Stimulated activated naive CD8-positive, alpha-beta T cell treated with anti-CD3 and anti-CD28 coated beads, Interleukin-15, Interleukin-2, amounts not matched to agents 100 U/mL and 50 U/mL, for 24 hours (primary cell): ENCODE results near the gene HS6ST2.

Experiments used
- ATAC-seq: fragments of 150-1000 bp; cut with Tn5 transposase; one replicate; pipeline ENCODE4 v1.10.0; 2021
- DNase-seq: peaks from one replicate; pipeline ENCODE4 v3.0.0; 2021

HS6ST2 gene

DNA sequence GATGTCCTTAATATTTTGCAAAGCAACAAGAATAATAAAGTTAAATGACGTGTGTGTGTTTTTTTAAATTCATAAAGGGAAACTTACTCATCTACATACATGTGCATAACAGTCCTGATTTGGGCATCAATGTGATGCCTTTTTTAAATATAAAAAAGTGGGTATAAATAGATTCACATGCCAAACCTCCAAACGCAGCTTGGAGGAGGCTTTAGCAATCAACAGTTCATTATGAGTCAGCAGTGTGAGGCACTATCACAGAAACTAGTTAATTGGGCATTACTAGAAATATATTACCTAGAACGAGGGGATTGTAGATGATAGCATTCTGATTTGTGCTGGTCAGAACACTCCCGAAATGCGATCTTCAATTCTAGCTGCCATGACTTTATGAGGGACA, 115.1 kb downstream of the HS6ST2 start:
- DNase-seq: no peak
- no peak for ATAC-seq

DNA sequence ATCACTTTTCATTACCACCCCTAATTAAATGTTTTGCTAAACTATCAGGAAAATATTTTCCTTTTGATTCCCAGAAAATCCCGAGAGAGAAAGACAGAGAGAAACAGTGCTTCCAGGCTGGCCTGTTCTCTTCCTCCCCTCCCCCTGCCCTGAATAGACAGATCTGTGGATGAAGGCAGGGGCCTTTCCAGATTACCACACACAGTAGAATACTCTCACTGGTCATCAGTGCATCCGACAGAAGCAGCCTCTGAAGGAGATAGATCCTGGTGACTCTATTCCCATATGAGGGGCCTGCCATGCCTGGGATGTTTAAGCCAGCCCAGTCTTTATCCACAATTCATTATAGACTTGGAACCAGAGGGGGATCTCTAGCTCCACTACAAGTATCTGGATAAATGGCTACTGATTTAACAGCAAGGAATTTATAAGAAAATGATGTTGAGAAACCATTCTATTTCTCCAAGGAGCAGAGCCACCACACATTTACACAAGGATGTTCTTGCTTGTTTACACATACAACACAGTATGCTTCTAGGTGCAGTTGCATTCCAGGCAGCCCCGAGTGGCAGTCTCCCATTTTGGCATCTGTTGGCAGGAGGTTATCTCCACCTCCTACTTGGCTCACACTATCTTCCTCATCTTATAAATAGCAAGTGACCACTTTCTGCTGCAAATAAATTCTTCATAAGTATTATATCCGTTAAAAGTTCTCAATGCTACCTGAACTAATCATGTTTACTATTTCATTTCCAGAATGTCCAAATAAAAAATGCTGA, 115.8 kb downstream of the HS6ST2 start:
- ATAC-seq: no peak
- no peak for DNase-seq

DNA sequence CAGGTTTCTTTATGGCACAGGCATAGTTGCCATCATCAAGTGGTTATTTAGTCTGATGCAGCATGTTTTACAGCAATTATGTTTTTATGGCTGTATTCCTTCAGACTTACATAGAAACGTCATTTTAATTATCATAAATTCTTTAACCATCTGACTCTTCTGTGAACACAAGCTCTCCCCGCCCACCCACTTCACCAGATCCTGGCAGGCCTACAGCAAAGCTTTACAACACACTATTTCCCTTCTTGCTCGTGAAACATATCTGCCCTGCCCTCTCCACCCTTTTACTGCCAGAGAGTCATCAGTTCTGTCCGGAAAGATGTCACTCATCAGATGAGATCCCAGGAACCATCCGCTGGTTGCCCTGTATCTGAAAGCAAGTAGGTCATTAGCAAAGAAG, 120.5 kb downstream of the HS6ST2 start:
- DNase-seq (no peak), ATAC-seq (no peak)

GRCh38 chrX:132837126-132837525, 121.3 kb downstream of the HS6ST2 start:
- ATAC-seq: no peak

DNA sequence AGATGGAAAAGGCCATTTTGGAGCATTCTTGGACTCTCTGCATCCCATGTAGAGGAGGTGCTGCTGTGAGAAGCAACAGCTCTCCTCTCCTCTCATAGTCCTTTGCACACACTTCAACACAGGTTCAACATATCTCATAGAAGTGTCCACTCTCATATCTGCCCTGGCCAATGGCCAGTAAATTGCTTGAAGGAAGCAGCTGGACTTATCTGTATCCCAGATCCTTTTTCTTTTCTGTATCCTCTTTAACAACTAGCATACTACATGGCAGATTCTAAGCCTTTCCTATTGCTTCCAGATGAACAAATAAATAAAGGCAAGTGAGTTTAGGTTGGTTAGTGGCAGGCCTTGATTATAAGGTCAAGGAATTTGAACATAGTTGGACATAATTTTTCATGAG, 122.0 kb downstream of the HS6ST2 start:
- ATAC-seq (no peak), DNase-seq (no peak)

More at GRCh38 chrX:132837126-132837525, 121.3 kb downstream of the HS6ST2 start:
- DNase-seq: no peak

- no peak for DNase-seq
- ATAC-seq: no peak
These were observed 123.7 kb downstream of the HS6ST2 start for GRCh38 chrX:132834741-132835140.

DNA sequence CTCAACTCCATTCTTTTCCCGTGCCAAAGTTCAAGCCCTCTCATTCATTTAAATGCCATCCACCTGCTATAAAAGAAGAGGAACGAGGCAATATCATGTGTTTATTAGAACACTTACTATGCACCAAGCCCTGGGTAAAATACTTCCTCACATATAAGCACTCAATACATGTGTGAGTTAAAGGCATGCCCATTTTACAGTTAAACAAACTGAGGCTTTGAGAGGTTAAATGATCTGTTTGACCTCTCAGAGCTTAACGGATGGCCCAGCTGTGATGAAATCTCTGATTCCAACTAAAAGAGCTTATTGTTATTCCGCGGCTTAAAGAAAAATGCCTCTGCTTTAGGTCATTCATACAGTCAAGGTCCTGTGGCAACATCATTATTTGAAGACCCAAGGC, 124.3 kb downstream of the HS6ST2 start:
- ATAC-seq (no peak), DNase-seq (no peak)

DNA sequence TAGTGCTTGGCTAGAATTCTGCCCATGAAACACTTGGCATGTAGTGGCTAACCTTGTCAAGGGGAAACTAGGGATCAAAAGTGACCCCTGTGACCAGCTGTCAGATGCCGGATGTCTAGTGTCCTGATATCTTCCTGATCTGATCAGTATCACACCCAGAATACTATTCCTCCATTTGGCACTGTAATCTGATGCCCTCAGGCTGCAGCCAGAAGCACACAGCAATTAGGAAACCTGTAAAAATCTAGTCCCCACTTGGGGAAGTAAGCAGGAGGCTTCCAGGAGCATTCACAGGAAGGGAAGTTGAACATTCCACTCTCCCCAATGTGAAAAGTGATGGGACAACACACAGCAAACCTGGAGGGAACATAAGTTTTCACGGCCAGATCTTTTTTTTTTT, 125.1 kb downstream of the HS6ST2 start:
- no peak for DNase-seq

DNA sequence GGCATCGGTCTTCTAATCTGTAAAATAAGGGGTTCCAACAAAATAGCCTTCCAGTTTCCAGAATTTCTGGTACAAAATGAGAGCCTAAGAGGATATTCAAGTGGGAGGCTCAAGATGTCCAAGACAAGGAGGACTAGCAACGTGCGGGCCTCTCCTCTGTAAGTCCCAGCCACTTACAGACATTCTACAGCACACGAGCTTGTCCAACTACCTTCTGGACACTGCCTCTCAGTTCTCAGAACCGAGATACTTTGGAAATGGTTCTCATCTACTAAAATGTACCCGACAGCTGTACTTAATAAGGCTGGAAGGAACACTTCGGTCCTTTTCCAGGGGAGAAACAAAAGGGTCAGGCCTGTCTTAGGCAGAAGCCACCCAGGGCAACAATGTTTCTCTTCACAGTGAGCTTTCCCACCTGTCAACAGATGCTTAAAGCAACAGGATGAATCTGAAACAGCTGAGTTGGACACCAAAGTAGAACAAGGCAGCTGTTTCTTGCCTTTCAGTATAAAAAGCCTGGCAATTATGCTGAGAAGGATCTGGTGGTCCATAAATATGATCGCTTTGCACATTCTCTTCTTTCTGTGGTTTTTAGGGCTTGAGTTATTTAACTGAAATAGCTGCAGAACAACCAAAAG, 127.0 kb downstream of the HS6ST2 start:
- DNase-seq (no peak), ATAC-seq (no peak)

More for the DNA sequence above, 125.1 kb downstream of the HS6ST2 start:
- no peak for ATAC-seq

GRCh38 chrX:132822634-132823012, 135.8 kb downstream of the HS6ST2 start:
- DNase-seq (no peak), ATAC-seq (no peak)

DNA sequence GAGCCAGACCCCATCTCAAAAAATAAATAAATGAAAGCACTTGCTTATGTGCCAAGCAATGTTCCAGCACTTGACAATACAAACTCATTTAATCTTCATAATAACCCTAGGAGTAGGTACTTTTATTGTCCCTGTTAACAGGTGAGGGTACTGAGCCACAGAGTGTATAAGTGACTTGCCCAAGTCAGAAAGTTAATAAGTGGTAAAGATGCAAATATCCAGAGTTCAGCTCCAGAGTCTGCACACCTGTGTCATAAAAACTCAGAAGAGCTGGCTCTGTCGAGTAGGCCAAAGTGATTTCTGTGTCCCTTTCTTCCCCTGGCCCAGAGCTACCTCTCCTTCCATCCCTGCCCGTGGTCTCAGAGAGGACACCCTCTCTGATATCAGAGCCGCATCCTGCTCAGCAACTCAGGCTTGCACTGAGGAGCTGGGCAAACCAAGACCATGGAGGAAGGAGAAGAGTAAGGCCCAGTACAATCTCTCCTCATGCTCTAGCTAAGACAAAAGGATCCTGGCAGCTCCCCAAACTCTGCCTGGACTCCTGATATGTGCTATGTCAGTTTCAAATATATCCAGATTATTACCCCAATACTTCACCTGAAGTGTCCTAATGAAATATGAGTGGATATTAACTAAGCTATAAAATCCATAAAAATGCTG, 136.3 kb downstream of the HS6ST2 start:
- no peak for ATAC-seq
- DNase-seq: no peak

DNA sequence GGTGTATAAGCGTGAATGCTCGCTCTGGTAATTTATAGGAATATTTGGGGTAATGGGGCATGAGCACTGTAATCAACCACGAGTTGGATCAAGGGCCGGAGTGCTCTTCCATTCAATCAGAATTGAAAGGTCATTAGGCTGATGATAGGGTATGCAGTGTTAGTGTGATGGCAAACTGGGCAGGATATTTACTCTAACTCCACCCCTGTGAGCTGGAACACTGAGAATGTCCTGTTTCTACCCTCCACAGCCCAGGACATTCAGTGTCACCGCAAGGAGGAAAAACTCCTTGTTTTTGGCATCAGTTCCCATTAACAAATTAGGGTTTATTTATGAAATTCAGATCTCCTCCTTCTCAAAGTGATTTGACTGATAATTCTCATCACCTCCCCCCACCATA, 137.8 kb downstream of the HS6ST2 start:
- DNase-seq: no peak
- no peak for ATAC-seq

- no peak for ATAC-seq
- no peak for DNase-seq
These were observed 138.6 kb downstream of the HS6ST2 start for GRCh38 chrX:132819711-132820264.

GRCh38 chrX:132818638-132819037, 139.8 kb downstream of the HS6ST2 start:
- no peak for ATAC-seq
- no peak for DNase-seq

DNA sequence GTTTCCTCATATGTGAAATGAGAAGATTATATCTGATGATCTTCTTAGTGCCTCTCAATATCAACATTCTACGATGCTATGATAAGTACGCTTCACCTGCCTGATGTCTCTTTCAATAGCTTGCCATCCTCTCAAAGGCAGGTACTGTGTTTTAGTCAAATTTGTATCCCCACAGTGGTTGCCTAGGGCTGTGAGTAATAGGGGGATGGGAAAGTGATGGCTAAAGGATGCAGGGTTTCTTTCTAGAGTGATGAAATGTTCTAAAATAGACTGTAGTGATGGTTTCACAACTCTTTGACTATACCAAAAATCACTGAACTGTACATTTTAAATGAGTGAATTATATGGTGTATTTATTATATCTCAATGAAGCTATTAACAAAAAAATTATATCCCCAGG, 142.8 kb downstream of the HS6ST2 start:
- ATAC-seq: no peak

DNA sequence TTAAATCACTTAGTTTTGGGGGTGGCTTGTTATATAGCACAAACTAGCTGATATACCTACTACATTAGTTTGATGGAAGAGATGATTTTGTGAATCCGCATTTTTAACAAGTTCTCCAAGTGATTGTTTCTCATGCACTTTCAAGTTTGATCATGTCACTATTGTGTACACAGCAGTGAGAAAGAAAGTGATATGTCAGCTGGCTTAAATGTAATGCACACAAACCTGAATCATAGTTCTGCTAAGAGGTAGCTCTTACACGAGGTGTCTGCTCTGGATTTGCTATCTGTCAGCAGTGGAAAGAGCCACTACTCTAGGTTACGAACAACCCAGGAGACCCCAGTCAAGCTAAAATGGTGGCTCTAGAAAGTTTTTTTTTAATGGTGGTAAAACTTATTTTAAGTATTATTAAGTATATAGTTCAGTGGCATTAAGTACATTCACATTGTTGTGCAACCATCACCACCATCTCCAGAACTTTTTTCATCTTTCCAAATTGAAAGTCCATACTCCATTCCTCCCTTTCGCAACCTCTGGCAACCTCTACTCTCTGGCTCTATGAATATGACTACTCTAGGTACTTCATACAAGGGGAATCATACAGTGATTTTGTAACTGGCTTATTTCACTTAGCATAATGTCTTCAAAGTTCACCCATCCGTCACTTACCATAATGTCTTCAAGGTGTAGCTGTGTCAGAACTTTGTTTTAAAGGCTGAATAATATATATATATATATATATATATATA, 147.3 kb downstream of the HS6ST2 start:
- no peak for DNase-seq
- ATAC-seq: no peak

More for the DNA sequence above, 142.8 kb downstream of the HS6ST2 start:
- DNase-seq: no peak

DNA sequence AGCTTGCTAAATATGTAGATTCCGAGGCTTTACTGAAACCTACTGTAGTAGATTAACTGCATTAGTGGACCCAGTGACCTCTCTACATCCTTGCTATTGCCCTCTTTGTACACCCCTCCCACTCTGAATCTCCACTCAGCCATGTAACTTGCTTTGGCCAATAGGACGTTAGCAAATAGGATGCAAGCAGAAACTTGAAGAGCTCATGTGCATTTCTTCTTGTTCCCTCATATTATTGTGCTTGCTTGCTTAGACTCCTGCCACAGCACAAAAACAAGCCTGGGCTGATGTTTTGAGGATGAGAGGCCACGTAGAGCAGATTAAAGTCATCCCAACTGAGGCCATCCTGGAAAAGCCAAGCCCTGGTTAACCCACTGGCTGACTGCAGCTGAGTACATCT, 147.9 kb downstream of the HS6ST2 start:
- no peak for ATAC-seq
- no peak for DNase-seq

DNA sequence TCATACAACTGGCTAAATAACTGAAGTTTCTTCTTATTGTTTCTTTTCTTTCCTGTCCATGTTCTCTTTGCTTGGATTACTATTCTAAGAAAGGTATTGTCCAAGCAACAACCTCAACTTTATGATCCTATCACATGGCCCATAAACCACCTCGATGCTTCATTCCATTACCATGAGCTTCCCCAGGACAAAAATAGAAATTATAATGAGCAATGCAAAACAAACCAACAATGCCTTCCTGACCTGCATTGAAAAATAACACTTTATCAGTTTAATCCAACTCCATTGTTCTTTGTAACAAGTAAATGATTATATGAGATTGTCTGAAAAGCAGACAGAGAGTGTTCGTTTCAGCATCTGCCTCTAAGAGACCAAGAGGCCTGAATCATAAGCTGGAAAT, 148.8 kb downstream of the HS6ST2 start:
- DNase-seq: no peak

DNA sequence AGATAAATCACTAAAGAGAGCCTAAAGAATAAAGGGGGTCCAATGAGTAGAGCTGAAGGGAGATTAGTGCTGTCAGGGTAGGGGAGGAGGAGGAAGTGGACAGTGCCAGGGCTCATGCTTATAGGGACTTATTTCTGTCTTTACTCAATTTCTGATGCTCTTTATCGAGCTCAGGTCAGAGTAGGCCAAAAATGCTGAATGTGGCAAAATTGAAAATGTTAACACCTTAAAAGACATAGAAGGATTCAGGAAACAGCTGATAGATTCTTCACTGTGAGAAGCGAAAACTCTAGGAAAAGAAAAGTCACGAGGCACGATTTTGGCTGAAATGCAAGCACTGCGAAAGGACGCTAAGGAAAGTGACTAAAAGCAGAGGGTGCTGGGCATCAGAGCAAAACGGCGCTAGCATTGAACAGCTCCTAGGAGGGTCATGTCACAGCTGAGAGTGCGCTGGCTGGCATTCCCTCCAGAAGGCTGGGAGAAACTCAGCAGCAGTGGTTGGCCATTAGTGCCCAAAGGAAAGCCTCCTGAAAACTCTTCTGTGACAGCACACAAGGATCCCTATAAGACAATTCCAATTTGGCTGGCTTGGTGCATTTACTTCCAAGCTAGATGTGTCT, 150.9 kb downstream of the HS6ST2 start:
- ATAC-seq (no peak), DNase-seq (no peak)

More for the DNA sequence above, 148.8 kb downstream of the HS6ST2 start:
- ATAC-seq: no peak

GRCh38 chrX:132802033-132802432, 156.4 kb downstream of the HS6ST2 start:
- ATAC-seq (no peak), DNase-seq (no peak)

- ATAC-seq (no peak), DNase-seq (no peak)
These were observed 163.2 kb downstream of the HS6ST2 start for GRCh38 chrX:132795181-132795580.

DNA sequence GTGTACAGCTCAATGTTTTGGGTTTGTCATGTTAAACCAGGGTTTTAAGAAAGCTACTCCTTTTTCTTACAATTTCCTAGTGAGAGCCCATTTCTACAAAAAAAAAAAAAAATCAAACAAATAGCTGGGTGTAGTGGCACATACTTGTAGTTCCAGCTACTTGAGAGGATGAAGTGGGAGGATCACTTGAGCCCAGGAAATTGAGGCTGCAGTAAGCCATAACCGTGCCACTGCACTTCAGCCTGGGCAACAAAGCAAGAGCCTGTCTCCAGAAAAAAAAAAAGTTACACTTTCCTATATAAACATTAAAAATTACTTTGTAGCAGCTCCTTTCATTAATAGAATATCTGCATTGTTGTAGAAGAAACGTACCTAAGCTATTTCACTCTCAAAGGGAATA, 166.7 kb downstream of the HS6ST2 start:
- ATAC-seq: no peak
- no peak for DNase-seq
